Stomach (tissue), 4 donors: Measurements from ENCODE around the gene GAGE10.

ENCODE experiments used
- EP300 ChIP-seq: sonication (generic); formaldehyde crosslinking; IDR thresholded peaks from one replicate; pipeline ENCODE4 v1.6.1; 2017; ENCODE audit warnings: antibody characterized with exemption
- POLR2A ChIP-seq, 4 donors: fragments of 450-650 bp; IDR thresholded peaks; one replicate each; pipeline ENCODE4 v1.6.1; 2016; ENCODE audit warnings: antibody characterized with exemption in 4 of 4, control low read depth in 2 of 4, mild to moderate bottlenecking in 1 of 4, moderate library complexity in 1 of 4
- POLR2AphosphoS5 ChIP-seq, 3 donors: sonication (generic); formaldehyde crosslinking; IDR thresholded peaks; one replicate each; pipeline ENCODE4 v1.6.1; 2016; ENCODE audit warnings: antibody characterized with exemption in 3 of 3
- TF ChIP-seq, protein P1 (sequence below), 7 experiments: fragments of 450-650 bp in 4 of 7; fragments of 200-600 bp in 3 of 7; sonication (generic) in 3 of 7; IDR thresholded peaks; one replicate each; pipeline ENCODE4 v1.5.1; 2016 to 2019; ENCODE audit warnings: antibody characterized with exemption in 7 of 7, control low read depth in 2 of 7, mild to moderate bottlenecking in 1 of 7

DNA sequence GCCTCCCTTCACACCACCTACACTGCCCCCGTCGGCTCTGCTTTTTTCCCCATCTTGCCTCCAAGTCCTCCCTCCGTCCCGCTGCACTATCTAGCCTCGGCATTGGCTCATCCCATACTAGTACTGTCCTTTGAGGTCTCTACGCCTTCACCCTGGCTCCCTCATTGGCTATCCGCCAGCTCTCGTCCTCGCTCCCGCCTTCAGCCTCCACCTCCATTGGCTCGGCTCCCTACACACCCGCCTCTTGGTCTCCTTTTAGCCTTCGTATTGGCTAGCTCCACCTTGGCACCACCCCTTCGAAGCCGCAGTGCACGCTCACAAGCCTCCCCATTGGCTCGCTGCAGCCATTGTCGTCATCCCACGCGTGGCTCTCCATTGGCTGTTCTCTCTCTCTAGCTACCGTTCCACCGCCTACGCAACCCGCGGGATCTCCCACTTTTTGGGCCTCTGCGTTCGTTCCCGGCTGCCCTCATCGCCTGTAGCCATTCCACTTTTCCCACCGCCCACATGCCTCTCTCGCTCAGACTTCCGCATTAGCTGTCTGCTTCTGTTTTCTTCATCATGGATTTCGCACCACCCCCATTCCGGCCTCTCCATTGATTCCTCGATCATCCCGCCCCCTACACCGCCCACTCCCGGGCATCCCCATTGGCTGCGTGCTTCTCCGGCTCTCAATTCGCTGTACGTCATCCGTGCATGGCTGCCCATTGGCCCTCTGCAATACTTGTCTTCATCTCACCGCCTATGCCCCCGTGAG lies 34.3 kb upstream of the GAGE10 start:
- TF ChIP-seq, protein P1, sequence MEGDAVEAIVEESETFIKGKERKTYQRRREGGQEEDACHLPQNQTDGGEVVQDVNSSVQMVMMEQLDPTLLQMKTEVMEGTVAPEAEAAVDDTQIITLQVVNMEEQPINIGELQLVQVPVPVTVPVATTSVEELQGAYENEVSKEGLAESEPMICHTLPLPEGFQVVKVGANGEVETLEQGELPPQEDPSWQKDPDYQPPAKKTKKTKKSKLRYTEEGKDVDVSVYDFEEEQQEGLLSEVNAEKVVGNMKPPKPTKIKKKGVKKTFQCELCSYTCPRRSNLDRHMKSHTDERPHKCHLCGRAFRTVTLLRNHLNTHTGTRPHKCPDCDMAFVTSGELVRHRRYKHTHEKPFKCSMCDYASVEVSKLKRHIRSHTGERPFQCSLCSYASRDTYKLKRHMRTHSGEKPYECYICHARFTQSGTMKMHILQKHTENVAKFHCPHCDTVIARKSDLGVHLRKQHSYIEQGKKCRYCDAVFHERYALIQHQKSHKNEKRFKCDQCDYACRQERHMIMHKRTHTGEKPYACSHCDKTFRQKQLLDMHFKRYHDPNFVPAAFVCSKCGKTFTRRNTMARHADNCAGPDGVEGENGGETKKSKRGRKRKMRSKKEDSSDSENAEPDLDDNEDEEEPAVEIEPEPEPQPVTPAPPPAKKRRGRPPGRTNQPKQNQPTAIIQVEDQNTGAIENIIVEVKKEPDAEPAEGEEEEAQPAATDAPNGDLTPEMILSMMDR (IDR thresholded peaks at IDR 0.05), result no peak
- TF ChIP-seq POLR2AphosphoS5 (IDR thresholded peaks at IDR 0.05), result peak; percentile 56 to 80 (median 76)
- TF ChIP-seq POLR2A (IDR thresholded peaks at IDR 0.05), result peak in 1 of 4 donors; percentile 81
- TF ChIP-seq EP300, result no peak
